RCC 7860 (cell line): ENCODE results near the gene CPNE4.

Source experiments
- DNase-seq: peaks from one replicate; pipeline ENCODE4 v3.0.0-alpha.2; 2015; ENCODE audit warnings: low spot score
- FAIRE-seq: peaks from 2 replicates; lab custom pipeline; 2012; peaks lifted over from hg19 to GRCh38; lab: Jason Lieb, UNC

The CPNE4 gene

GRCh38 chr3:131550562-131551465 is 484.0 kb downstream of the CPNE4 start:
- FAIRE-seq (no peak), DNase-seq (no peak)

GRCh38 chr3:131549340-131549739 is 485.5 kb downstream of the CPNE4 start:
- DNase-seq (no peak), FAIRE-seq (no peak)

GRCh38 chr3:131547585-131547984 is 487.2 kb downstream of the CPNE4 start:
- FAIRE-seq (no peak), DNase-seq (no peak)

GRCh38 chr3:131546441-131546840 is 488.4 kb downstream of the CPNE4 start:
- no peak for DNase-seq
- no peak for FAIRE-seq

GRCh38 chr3:131544557-131544956 is 490.3 kb downstream of the CPNE4 start:
- DNase-seq (no peak), FAIRE-seq (no peak)

- FAIRE-seq (peak; percentile 88), DNase-seq (peak; percentile 70)
Observed at GRCh38 chr3:131543714-131544113, 491.1 kb downstream of the CPNE4 start.

GRCh38 chr3:131541288-131541687 is 493.5 kb downstream of the CPNE4 start:
- peak; percentile 75 for FAIRE-seq
- peak; percentile 42 for DNase-seq

- DNase-seq (no peak), FAIRE-seq (no peak)
Observed at GRCh38 chr3:131540821-131541220, 494.0 kb downstream of the CPNE4 start.

GRCh38 chr3:131540143-131540542 is 494.7 kb downstream of the CPNE4 start:
- DNase-seq, result no peak
- no peak for FAIRE-seq

- no peak for FAIRE-seq
Observed at GRCh38 chr3:131538968-131539367, 495.8 kb downstream of the CPNE4 start.

GRCh38 chr3:131537531-131537930 is 497.3 kb downstream of the CPNE4 start:
- no peak for DNase-seq
- FAIRE-seq, result no peak

More at GRCh38 chr3:131538968-131539367, 495.8 kb downstream of the CPNE4 start:
- DNase-seq, result no peak

- no peak for DNase-seq
- no peak for FAIRE-seq
Observed at GRCh38 chr3:131535596-131535995, 499.2 kb downstream of the CPNE4 start.

- FAIRE-seq, result no peak
Observed at GRCh38 chr3:131535131-131535530, 499.7 kb downstream of the CPNE4 start.

GRCh38 chr3:131532645-131533044 is 502.2 kb downstream of the CPNE4 start:
- no peak for FAIRE-seq
- no peak for DNase-seq

More at GRCh38 chr3:131535131-131535530, 499.7 kb downstream of the CPNE4 start:
- DNase-seq, result no peak

GRCh38 chr3:131530843-131531242 is 504.0 kb downstream of the CPNE4 start:
- DNase-seq (no peak), FAIRE-seq (no peak)

- DNase-seq, result no peak
- FAIRE-seq, result no peak
Observed at GRCh38 chr3:131530388-131530787, 504.4 kb downstream of the CPNE4 start.

- no peak for DNase-seq
- FAIRE-seq, result no peak
Observed at GRCh38 chr3:131526801-131527347, 507.9 kb downstream of the CPNE4 start.

GRCh38 chr3:131518680-131519079 is 516.1 kb downstream of the CPNE4 start:
- DNase-seq (no peak), FAIRE-seq (no peak)

GRCh38 chr3:131505421-131505820 is 529.4 kb downstream of the CPNE4 start:
- FAIRE-seq (no peak), DNase-seq (no peak)

GRCh38 chr3:131503320-131503635 is 531.5 kb downstream of the CPNE4 start:
- no peak for FAIRE-seq
- DNase-seq, result no peak

- DNase-seq (peak; percentile 78), FAIRE-seq (peak; percentile 10)
Observed at GRCh38 chr3:131502530-131503319, 532.1 kb downstream of the CPNE4 start, which contains the start of gene MRPL3. Gene MRPL3, minus strand, starts transcription at chr3:131502971. Its CDS starts 150 bp downstream, at chr3:131502821.
